Skin of body (tissue), 2 donors: Measurements from ENCODE around the gene FAAP100. TPM values are rescaled to one million over a fixed set of nuclear protein-coding genes. Genes with fewer than 3 reads are reported as not detected.

Source experiments
- DNase-seq: peaks from one replicate; lab custom pipeline; 2025; lab: John Stamatoyannopoulos, UW
- total RNA-seq: library from RNA; depleted of rRNA; stranded (reverse); fragments of >200 nt; gene quantifications from one replicate; pipeline ENCODE4 v1.2.3, GENCODE V29; 2014

Gene FAAP100
- total RNA-seq, 1 donor from 2014 or later = 12.4 TPM

- DNase-seq = peak; percentile 89
Observed at GRCh38 chr17:81512562-81513371, 39.4 kb downstream of the FAAP100 start, which contains the start of gene ACTG1. ACTG1 (minus strand) TSS chr17:81512799; CDS start chr17:81512354, 445 bp downstream.

GRCh38 chr17:81511804-81512561 is 40.2 kb downstream of the FAAP100 start:
- no peak for DNase-seq

- DNase-seq = no peak
Observed at GRCh38 chr17:81511554-81511803, 40.7 kb downstream of the FAAP100 start.

- no peak for DNase-seq
Observed at GRCh38 chr17:81510785-81511553, 41.2 kb downstream of the FAAP100 start.

- no peak for DNase-seq
Observed at GRCh38 chr17:81509972-81510784, 42.0 kb downstream of the FAAP100 start.

- DNase-seq = no peak
Observed at GRCh38 chr17:81509207-81509971, 42.8 kb downstream of the FAAP100 start.

- DNase-seq = no peak
Observed at GRCh38 chr17:81508639-81509206, 43.4 kb downstream of the FAAP100 start.

- DNase-seq = no peak
Observed at GRCh38 chr17:81503619-81504018, 48.5 kb downstream of the FAAP100 start.

- no peak for DNase-seq
Observed at GRCh38 chr17:81502471-81503017, 49.6 kb downstream of the FAAP100 start.

GRCh38 chr17:81500047-81500446 is 52.1 kb downstream of the FAAP100 start:
- no peak for DNase-seq

- DNase-seq = no peak
Observed at GRCh38 chr17:81499601-81499970, 52.6 kb downstream of the FAAP100 start.

GRCh38 chr17:81498953-81499600 is 53.1 kb downstream of the FAAP100 start:
- no peak for DNase-seq

GRCh38 chr17:81494626-81495377 is 57.4 kb downstream of the FAAP100 start:
- no peak for DNase-seq

GRCh38 chr17:81493198-81494038 is 58.7 kb downstream of the FAAP100 start:
- DNase-seq = no peak

GRCh38 chr17:81492706-81493105 is 59.4 kb downstream of the FAAP100 start:
- DNase-seq = no peak

GRCh38 chr17:81492202-81492601 is 60.0 kb downstream of the FAAP100 start:
- no peak for DNase-seq

GRCh38 chr17:81491761-81492160 is 60.4 kb downstream of the FAAP100 start:
- no peak for DNase-seq

- no peak for DNase-seq
Observed at GRCh38 chr17:81491181-81491581, 61.0 kb downstream of the FAAP100 start.
